DOHH2 (cell line): ENCODE measurements around the gene BANK1.

Experiments
- CTCF ChIP-seq: fragments of 200-600 bp; sonication (generic); IDR thresholded peaks from one replicate; pipeline ENCODE4 v1.5.1; 2014; ENCODE audit warnings: antibody characterized with exemption, mild to moderate bottlenecking, low read depth, low read length; ENCODE audit not compliant: poor library complexity, severe bottlenecking
- EZH2phosphoT487 ChIP-seq: fragments of 200-600 bp; sonication (generic); IDR thresholded peaks from 2 replicates; pipeline ENCODE4 v1.6.1; 2017; ENCODE audit warnings: borderline replicate concordance, mild to moderate bottlenecking, antibody characterized with exemption, low read length, moderate library complexity, mixed read lengths

DNA sequence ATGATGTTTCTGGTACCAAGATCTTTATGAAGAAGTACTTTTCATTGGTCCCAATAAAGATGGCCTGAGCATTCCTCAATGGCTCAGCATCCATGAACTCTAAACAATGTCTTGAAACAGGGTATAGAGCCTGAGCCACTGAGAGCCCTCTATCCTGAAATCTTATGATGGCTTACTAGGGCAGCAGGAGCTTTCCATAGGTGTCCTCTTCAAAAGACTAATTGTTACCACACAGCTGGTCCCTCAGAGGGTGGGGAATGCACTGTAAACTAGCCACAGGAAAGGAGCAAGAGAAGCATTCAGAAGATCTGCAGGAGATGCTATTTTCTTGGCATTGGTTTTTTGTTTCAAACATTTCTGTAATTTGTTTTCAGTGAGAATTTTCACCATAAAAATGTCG lies 5.6 kb upstream of the BANK1 start:
- TF ChIP-seq CTCF, result no peak
- TF ChIP-seq EZH2phosphoT487, result no peak
